ENCODE results near the gene KRT15.

The KRT15 gene

DNA sequence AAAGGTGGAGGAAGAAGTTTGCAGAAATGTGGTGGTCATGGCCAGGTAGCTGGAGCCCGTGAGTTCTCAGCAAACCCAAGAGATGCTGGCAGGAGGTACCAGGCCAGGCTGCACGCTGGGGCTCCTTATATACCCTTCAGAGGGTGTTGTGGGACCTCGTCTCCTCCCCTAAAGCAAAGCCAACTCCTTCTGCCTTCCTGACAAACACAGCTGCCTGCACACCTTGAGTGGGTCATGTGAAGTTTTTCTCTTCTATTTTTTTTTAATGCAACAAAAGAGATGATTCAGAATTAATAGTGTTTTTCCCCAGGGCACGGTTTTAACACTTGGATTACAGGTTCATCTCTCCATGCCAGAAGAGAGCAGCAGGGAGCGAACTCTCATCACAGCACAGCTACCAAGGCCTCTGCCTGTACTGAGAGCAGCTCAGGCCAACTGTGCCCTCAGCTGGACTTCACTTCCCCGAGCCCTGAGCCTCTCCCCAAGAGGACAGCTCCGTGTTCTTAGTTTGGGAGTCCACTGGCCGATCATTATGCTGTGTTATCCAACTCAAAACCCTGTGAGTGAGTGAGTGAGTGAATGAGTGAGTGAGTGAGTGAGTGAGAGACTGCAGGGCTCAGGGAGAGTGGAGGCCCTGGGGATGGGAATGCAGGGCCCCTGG lies at the start of gene KRT15:
Gene KRT15 (minus strand): TSS at position 102 of the 661 bp plus-strand sequence. CDS start 63 bp downstream, at position 39.
- DNase-seq: no peak

DNA sequence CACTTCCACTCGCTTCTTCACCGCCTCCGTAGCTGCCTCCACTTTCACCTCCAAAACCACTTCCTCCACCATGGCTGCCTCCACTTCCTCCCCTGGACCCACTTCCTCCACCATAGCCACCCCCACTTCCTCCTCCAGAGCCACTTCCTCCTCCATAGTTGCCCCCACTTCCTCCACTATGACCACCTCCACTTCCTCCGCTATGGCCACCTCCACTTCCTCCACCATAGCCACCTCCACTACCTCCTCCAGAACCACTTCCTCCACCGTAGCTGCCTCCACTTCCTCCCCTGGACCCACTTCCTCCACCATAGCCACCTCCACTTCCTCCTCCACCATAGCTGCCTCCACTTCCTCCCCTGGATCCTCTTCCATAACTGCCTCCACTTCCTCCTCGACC lies 48.6 kb upstream of the KRT15 start:
- no peak for DNase-seq

DNA sequence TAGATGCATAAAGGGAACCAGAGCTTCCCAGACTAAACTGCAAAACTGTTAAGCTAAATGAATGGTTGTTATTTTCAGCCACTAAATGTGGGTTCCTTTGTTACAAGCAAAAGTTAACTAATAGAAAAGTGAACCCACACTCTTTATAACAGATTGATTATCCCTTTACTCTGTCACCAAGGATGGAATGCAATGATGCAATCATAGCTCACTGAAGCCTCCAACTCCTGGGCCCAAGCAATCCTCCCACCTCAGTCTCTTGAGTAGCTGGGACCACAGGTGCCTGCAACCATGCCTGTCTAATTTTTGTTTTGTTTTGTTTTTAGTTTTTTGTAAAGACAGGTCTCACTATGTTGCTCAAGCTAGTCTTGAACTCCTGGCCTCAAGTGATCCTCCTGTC lies 46.6 kb upstream of the KRT15 start:
- no peak for DNase-seq

DNA sequence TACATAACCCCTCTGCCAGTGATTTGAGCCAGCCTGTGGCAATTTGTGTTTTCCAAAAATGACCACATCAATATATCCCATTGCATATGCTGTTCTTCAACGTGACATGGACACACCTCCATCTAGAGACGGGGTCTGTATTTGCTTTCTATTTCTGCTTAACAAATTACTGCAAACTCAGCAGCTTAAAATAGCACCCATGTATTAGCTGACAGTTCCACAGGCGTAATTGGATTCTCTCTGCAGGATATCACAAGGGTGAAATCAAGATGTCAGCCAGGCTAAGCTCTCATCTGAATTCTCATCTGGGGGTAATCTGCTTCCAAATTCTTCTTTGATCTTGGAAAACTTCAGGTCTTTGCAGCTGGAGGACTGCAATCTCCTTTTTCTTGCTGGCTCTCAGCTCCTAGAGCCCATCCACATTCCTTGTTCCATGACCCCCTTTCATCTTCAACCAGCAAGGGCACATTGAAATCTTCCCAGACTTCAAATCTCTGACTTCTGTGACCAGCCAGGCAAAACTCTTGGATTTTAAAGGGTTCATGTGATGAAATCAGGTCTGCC lies 45.0 kb upstream of the KRT15 start:
- no peak for DNase-seq

DNA sequence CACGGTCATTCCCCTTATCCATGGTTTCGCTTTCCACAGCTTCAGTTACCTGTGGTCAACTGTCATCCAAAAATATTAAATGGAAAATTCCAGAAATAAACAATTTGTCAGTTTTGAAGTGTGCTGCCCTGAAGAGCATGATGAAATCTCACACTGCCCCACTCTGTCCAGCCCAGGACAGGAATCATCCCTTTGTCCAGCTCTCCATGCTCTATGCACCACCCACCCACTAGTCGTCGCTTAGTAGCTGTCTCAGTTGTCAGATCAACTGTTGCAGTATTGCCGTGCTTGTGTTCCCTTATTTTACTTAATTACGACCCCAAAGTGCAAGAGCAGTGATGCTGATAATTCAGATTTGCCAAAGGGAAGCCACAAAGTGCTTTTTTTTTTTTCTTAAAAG lies 42.9 kb upstream of the KRT15 start:
- no peak for DNase-seq

DNA sequence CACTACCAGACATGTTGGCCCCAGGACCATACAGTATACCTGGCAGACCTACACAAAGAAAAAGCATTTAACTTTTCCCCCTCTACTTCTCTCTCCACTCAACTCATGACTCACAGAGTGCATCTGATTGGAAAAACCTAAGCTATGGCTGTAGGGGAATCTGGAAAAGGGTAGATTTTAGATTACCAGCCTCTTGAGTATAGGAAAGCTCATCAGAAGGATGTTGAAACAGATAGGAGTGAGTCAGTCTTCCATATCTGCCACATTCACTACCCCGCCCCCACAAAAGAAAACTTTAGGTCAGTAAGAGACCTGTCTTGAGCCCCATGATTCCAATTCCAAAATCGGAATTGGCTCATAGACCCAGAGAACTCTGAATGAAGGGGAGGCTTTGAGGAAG lies 40.9 kb upstream of the KRT15 start:
- DNase-seq: no peak

DNA sequence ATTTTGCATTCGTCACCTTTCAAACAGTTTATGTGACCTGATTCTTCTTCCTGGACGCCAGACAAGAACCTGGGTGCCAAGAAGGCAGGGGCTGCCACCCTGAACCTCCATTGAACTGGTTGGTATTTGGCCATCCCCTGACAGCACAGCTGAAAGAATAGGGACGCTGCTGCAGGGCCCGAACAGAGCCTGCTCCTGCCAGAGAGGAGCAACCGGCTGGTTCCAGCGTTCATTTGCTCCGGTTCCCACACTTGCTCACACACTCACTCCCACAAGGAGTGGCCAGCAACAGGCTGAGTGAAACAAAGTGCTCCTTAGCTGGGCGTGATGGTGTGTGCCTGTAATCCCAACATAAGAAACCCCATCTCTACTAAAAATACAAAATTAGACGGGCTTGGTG lies 38.2 kb upstream of the KRT15 start:
- no peak for DNase-seq

DNA sequence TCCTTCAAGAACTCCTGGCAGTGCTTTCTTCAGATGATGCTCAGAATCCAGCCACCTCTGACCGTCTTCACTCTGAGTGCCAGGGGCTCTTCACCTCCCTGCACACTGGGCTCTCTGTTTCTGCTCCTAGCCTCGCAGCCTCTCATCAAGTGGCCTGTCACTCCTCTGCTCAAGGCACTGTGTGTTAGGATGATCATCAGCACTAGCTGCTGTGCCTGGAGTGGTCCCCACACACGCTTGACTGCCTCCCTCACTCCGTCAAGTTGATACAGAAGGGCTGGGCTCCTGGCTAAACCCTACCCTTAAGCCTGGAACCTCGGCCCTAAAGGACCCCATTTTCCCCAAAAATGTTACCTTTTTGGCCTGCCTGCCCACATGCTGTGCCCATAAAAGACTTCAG lies 37.6 kb upstream of the KRT15 start:
- DNase-seq: no peak

DNA sequence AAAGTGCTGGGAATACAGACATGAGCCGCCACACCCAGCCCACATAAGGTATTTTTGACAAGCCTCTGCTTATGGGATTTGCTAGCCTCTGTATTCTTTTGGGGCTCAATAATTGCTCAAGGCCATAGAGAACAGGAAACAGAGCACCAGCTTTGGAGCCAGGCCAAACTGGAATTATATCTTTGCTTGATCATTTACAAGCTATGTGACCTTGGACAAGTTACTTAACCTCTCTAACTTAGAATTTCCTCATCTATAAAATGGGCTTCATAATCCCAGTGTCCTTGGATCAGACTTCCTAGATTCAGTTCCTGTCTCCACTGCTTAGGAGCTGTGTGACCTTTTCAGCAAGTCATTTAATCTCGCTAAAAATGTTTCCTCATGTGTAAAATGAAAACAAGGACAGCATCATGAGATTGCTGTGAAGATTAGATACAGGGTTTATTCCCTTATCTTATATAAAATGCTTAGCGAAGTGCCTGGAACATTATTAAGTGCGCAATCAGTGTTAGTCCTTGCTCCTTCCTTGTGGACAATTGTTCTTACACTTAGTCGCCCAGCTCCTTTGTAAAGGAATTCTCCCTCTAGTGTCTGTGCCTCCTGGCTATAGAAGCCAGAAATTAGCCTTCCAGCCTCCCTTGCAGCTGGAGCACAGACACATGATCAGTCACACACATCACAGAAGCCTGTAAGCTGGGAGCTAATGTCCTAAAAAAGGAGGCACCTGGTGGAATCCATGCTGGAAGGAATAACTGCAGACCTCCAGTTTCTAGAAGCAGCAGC lies 36.6 kb upstream of the KRT15 start:
- no peak for DNase-seq

DNA sequence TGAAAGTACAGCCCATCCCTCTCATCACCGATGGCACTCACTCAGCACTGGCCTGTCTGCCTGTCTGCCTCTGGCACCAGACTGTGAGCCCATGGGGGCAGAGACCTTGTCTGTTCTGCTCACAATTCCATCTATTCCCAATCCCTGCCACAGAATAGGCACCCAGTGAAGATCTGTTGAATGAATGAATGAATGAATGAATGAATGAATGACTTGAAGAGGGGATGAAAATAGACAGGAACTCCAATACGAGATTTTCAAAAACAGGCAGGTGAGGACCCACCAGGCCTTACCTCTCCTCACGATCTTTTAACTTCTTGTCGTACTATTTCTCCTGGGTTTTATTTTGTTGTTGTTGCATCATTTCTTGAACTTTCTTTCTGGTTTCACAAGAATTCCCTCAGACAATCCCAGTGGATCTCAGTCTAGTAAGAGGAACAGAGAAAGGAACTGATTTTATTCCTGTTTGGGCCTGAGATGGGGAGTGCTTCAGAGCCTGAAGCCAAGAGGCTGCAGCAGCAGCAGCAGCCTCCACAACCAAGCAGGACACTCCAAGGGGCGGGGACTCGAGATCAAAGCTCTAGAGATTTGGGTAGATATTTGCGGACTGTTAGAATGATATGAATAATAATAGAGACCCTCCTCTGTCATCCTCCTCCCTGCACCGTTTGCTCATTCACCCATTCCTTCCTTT lies 35.4 kb upstream of the KRT15 start:
- no peak for DNase-seq

DNA sequence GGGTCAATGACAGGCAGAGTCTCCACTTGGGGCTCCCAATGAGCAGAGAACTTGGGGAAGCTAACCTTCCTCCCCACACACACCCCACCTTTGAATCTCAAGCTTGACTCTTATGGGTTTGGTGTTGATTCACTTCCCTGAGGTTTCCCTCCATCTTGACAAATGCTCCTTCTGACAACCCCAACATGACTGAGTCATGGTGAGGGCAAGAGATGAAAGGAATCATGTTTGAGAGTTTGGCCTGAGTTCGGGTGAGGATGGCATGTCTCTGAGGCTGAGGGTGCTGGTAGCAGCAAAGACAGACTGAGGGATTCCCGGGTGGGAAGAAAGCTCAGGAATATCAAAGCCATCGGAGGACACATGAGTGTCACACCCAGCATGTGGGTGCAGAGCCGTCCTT lies 34.5 kb upstream of the KRT15 start:
- DNase-seq: no peak

DNA sequence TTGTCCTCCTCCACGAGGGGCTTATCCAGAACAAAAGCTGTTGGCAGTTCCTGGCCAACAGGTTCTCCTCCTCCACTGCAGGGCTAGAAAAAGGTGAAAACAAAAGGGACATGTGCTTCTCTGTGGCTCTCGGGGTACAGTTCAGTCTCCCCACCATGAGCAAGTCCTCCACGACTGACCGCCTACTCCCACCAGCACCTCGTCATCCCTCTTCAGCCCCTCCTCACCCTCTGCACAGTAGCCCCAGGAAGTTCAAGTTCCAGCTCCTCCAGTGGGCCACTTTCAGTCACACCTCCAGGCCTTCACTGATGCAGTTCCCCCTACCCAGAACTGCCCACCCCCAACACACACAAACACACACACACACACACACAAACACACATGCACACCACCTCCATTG lies 33.8 kb upstream of the KRT15 start:
- DNase-seq: no peak

DNA sequence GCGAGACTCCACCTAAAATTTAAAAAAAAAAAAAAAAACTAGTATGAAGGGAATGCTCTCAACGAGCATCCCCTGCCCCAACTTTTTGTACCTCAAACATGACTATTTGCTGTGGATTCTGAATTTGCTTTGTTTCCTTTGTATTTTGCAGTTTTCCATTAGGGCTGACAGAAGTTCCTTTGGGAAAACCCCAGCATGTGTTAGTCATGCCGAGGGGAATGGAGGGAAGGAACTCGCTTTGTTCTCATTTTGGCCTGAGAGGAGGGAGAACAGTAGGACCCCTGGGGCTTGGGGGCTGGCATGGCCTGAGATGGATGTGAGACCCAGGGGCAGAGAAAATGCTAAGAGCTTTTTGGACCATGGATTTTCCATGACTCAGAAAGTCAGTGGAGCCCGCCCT lies 32.7 kb upstream of the KRT15 start:
- DNase-seq: no peak

DNA sequence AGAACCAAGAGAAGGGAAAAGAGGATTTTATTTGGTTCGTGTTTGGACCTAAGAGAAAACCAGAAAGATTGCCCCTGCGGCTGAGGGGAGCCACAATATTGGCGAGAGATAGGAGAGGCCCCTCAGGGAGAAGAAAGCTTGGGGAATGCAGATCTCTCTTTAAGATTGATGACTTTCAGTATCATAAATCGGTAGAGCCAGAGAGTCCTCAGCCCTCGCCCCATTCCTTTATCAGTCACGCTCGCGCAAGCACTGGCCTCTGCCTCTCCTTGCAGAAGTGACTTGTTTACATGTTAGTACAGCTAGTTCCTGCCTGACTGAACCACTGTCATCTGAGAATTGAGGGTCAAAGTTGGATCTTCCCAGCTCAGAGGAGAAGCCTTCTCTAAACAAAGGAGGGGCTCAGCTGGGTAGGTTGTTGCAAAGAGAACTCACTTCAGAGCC lies 30.9 kb upstream of the KRT15 start:
- DNase-seq: no peak

DNA sequence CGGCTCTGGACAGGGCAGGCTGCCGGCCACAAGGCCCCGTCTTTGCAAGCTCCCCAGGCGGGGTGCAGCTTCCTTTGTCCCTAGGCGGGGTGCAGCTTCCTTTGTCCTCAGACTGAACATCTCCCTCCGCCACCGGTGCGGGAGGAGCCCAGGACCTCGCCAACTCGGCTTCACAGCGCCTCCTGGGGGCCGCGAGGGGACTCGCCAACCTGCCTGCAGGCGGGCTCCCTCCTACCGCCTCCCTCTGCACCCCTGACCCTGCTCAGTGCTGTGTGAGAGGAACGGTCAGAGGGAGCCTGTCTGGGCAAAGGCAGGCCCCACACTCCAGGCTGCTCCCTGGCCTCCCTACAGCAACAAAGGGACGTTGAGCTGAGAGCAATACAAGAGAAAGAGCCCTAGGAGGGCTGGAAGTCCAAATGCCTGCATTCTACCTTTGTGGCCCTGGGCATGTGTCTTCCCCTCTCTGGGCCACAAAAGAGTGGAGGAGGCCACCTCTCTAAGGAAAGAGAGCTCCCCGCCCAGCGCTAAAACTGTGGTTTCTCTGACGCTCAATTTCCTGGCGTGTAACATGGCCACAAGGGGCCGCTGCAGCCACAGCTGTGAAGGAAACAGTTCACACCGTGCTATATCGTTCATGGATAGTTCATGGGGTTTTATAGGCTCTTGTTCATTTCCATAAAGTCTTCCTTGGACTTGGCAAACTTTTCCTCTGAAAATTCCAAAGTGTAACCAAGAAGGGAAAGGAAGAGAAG lies 30.3 kb upstream of the KRT15 start:
- DNase-seq: no peak

DNA sequence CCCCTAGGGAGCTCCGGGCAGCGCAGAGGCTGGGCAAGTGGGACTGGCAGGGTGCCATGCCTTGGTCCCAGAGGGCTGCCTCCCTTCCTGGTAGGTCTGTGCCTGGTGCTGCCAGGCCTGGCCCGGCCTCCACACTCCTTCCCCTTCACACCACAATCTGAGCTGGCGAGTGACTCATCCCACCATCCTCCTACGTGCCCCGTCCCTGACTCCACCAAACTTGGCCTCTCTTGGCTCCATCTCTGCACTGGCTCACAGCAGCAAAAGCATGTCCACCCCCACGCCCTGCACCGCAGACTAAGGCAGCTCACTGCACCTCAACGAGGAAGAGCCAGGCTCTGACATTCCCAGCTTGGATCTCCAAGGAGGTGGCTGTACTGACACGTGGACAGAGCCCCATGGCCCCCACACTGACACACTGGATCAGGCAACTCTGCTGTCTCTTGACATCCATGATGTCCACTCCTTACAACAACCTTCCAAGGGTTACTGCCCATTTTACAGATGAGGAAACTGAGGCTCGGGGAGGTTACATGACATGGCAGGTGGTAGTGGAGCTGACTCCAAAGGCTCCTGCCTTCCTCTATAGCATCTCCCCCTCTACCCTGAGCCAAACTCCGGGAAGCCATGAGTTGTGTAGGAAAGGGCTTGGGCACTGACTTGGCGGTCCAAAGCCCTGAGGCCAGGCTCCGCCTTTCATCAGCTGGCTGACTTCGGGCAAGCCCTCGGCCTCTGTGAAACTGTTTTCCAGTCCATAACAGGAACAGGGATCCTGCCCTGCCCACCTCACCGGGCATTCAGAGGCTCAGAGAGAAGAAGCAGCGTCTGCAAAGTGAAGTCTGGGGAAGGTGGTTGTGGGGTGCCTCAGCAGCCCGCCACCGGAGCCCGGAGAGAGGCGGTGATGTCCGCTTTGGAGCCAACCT lies 29.5 kb upstream of the KRT15 start:
- no peak for DNase-seq

DNA sequence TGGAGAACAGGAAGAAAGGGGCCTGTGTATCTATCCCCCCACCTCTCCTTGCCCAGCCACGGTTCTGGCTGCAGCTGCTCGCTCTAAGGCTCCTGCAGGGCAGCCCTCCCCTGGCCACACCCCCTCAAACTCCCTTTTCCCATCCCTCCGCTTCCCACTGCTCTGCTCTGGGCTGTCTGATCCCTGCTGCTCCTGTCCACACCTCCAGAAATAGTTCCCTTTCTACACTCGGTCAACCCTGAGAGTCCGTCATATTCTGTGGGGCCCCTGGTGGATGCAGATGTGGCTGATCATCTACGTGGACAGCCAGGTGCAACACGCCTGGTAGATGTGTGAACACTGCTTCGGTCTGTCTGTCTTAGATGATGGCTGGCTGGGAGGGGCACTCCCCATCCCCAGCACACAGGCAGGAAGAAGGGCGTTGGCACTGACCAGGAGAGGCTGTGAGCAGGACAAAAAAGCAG lies 28.7 kb upstream of the KRT15 start:
- no peak for DNase-seq

DNA sequence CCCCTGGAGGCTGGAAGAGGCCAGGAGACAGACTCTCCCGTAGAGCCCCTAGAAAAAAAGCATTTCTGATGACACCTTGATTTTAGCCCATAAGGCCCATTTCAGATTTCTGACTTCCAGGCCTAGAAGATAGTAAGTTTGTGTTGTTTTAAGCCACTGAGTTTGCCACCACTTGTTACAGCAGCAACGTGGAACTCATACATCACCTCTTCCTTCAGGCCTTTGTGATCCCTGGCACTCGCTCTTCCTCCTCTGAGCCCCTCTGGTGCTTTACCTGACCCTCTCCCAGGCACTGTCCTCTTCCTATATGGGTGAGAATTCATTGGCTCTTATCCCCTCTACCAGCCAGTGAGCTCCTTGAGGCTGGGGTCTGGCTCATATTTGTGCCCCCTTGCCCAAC lies 28.1 kb upstream of the KRT15 start:
- DNase-seq: no peak

DNA sequence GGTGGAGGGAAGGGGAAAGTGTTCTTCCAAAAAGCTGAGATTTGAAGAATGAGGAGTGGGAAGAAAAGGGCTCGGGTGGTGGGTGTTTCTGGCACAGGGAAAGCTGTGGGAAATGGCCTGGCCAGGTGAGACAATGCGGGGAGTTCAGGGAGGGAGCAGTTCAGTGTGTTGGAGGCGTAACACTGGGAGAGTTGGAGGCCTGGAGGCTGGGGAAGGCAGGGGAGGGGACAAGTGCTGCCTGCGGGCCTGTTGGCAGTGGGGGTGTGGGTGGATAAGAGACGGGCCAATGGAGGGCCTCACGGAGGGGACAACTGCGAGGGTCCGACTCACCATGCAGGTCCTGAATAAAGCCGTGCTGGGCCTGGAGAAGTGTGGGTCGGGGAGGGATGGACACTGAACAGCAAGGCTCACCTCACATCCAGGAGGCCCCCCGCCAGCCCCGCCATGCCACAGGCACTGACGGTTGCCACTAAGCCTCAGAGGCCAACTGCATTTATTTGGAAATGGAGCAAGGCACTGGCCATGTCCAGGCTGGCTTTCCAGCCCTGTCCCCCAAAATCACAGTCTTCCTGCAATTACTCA lies 27.2 kb upstream of the KRT15 start:
- no peak for DNase-seq

DNA sequence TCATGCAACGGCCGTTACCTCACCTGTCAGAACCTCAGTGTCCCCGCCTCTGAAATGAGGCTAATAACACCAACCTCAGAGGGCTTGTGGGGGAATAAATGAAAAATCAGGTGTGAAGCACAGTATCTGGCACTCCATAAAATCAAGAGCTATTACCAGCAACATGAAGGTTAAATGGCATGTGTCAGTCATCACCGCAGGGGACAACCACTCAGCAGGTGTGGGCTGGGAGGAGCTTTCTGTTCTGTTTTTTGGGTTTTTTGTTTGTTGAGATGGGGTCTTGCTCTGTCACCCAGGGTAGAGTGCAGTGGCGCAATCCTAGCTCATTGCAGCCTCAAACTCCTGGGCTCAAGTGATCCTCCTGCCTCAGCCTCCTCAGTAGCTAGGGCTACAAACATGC lies 26.2 kb upstream of the KRT15 start:
- DNase-seq: no peak

DNA sequence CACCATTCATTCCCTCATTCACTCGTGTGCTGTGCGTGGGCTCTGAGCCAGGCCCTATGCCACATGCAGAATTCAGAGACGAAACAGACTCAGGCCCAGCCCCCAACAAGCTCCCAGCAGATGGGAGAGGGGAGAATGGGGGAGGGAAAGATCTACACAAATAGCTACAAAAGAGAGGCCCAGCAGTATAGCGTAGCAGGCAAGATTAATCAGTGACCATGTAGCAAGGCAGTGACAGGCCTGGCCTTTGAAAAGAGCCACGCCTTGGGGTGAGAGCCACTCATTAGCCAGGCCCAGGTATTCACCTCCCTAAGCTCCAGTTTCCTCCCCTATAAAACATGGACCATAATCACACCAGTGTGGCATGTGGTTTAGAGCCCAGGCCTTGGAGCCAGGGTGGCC lies 25.8 kb upstream of the KRT15 start:
- DNase-seq: no peak
